Activated gamma-delta T cell treated with Interleukin-2 at 50 U/mL for 16 hours (primary cell): ENCODE data around the gene FAM24A.
"Not testable (repeated sequence)": the region's sequence is repeated elsewhere in the genome, so short reads cannot be mapped to it uniquely, and the experiment has no call there.

Experiments
- DNase-seq: peaks from one replicate; pipeline ENCODE4 v3.0.0-alpha.2; 2020

The FAM24A gene

GRCh38 chr10:122910310-122910709 lies at the start of gene FAM24A:
TSS of gene FAM24A (plus strand) at chr10:122910610. CDS start at chr10:122911635, 1,025 bp downstream.
- no peak for DNase-seq

- DNase-seq = no peak
Measured at GRCh38 chr10:122861711-122862161, 48.7 kb upstream of the FAM24A start.

GRCh38 chr10:122863216-122864193 lies 46.9 kb upstream of the FAM24A start:
- DNase-seq = no peak

- no peak for DNase-seq
Measured at GRCh38 chr10:122864194-122864592, 46.2 kb upstream of the FAM24A start.

GRCh38 chr10:122864901-122865300 lies 45.5 kb upstream of the FAM24A start:
- no peak for DNase-seq

- not testable (repeated sequence) for DNase-seq
Measured at GRCh38 chr10:122866757-122867482, 43.5 kb upstream of the FAM24A start.

- not testable (repeated sequence) for DNase-seq
Measured at GRCh38 chr10:122868768-122869167, 41.6 kb upstream of the FAM24A start.

- DNase-seq = not testable (repeated sequence)
Measured at GRCh38 chr10:122871947-122872346, 38.5 kb upstream of the FAM24A start.

GRCh38 chr10:122875843-122876466 lies 34.5 kb upstream of the FAM24A start:
- no peak for DNase-seq

- no peak for DNase-seq
Measured at GRCh38 chr10:122876467-122876855, 33.9 kb upstream of the FAM24A start.

- DNase-seq = no peak
Measured at GRCh38 chr10:122877264-122877663, 33.1 kb upstream of the FAM24A start.

- DNase-seq = no peak
Measured at GRCh38 chr10:122878799-122879338, 31.5 kb upstream of the FAM24A start.

GRCh38 chr10:122879339-122880273 lies 30.8 kb upstream of the FAM24A start, which contains the start of gene FAM24B:
TSS of gene FAM24B (minus strand) at chr10:122879581. CDS start at chr10:122850515, 29,066 bp downstream.
- peak; percentile 93 for DNase-seq

- no peak for DNase-seq
Measured at GRCh38 chr10:122882766-122883165, 27.6 kb upstream of the FAM24A start.

GRCh38 chr10:122884166-122884565 lies 26.2 kb upstream of the FAM24A start:
- DNase-seq = no peak

GRCh38 chr10:122894261-122894944 lies 16.0 kb upstream of the FAM24A start:
- no peak for DNase-seq

- not testable (repeated sequence) for DNase-seq
Measured at GRCh38 chr10:122903861-122904260, 6.5 kb upstream of the FAM24A start.

GRCh38 chr10:122911889-122912484 lies 1.6 kb downstream of the FAM24A start:
- DNase-seq = peak; percentile 32

- no peak for DNase-seq
Measured at GRCh38 chr10:122915700-122916099, 5.3 kb downstream of the FAM24A start.

- no peak for DNase-seq
Measured at GRCh38 chr10:122930140-122930539, 19.7 kb downstream of the FAM24A start.
